ENCODE data around the gene APOL6.

DNA sequence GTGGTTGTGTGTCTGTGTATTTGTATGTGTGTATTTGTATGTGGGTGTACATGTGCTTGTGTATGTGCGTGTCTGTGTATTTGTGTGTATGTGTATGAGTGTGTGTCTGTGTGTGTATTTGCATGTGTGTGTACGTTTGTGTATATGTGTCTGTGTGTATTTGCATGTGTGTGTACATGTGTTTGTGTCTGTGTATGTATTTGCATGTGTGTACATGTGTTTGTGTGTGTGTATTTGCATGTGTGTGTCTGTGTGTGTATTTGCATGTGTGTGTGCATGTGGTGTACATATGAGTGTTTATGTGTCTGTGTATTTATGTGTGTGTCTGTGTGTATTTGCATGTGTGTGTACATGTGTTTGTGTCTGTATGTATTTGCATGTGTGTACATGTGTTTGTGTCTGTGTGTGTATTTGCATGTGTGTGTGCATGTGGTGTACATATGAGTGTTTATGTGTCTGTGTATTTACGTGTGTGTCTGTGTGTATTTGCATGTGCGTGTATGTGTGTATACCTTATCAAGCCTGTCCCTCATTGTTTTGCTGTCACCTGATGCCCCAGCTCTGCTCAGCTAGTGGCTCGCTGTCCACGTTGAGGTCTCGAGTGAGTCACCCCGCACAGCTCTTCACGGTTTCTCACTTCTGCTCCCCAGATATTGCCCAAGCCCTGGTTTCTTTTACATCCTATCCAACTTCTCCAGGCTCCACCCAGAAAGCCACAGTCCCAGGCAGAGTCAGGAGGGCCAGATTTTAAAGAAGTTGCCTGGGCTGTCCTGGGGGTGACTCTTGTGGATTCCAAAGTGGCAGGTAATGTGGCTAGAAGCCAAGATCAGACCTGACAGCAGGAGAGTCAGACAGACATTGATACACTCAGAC, 46.3 kb upstream of the APOL6 start:
- no peak for TF ChIP-seq POLR2A (IDR thresholded peaks at IDR 0.05; ENCODE audit: low read length)
- no peak for TF ChIP-seq GATA1 (IDR thresholded peaks at IDR 0.05; ENCODE audit: low read depth, low read length)
